Medulla oblongata (tissue), 1 donor: Measurements from ENCODE around the gene RNF220.

ENCODE experiments used
- DNase-seq: peaks from one replicate; pipeline ENCODE4 v3.0.0-alpha.2; 2015; ENCODE audit errors: extremely low spot score

Gene RNF220

GRCh38 chr1:44436401-44437106, 31.5 kb downstream of the RNF220 start:
- DNase-seq = no peak

GRCh38 chr1:44437107-44437716, 32.2 kb downstream of the RNF220 start:
- no peak for DNase-seq

- no peak for DNase-seq
Observed at GRCh38 chr1:44442791-44443190, 37.7 kb downstream of the RNF220 start.

- no peak for DNase-seq
Observed at GRCh38 chr1:44447051-44447810, 42.2 kb downstream of the RNF220 start.

- no peak for DNase-seq
Observed at GRCh38 chr1:44453798-44454349, 48.8 kb downstream of the RNF220 start.

- DNase-seq = no peak
Observed at GRCh38 chr1:44454704-44455103, 49.6 kb downstream of the RNF220 start.

GRCh38 chr1:44460107-44460882, 55.2 kb downstream of the RNF220 start:
- peak; percentile 63 for DNase-seq

- no peak for DNase-seq
Observed at GRCh38 chr1:44464361-44464760, 59.3 kb downstream of the RNF220 start.

GRCh38 chr1:44467566-44467965, 62.5 kb downstream of the RNF220 start:
- no peak for DNase-seq

GRCh38 chr1:44471911-44472453, 66.9 kb downstream of the RNF220 start:
- DNase-seq = no peak

GRCh38 chr1:44472620-44473525, 67.8 kb downstream of the RNF220 start:
- peak; percentile 30 for DNase-seq

- no peak for DNase-seq
Observed at GRCh38 chr1:44476891-44477290, 71.8 kb downstream of the RNF220 start.

GRCh38 chr1:44481701-44482100, 76.6 kb downstream of the RNF220 start:
- DNase-seq = no peak

- DNase-seq = no peak
Observed at GRCh38 chr1:44483089-44483874, 78.2 kb downstream of the RNF220 start.

- DNase-seq = no peak
Observed at GRCh38 chr1:44484155-44484688, 79.2 kb downstream of the RNF220 start.

- DNase-seq = no peak
Observed at GRCh38 chr1:44485229-44485933, 80.3 kb downstream of the RNF220 start.

GRCh38 chr1:44485934-44486460, 80.9 kb downstream of the RNF220 start:
- no peak for DNase-seq

GRCh38 chr1:44489481-44489880, 84.4 kb downstream of the RNF220 start:
- no peak for DNase-seq
